Neural progenitor cell (in vitro differentiated cells): Measurements from ENCODE around the gene CNTN1. TPM values are rescaled to one million over a fixed set of nuclear protein-coding genes. Genes with fewer than 3 reads are reported as not detected.

Experiments
- DNase-seq: peaks from one replicate; pipeline ENCODE4 v3.0.0-alpha.2; 2016; ENCODE audit warnings: low spot score
- H2AFZ ChIP-seq: fragments of 200-600 bp; sonication (generic); replicated peaks from 2 replicates; pipeline ENCODE4 v1.6.1; 2016; ENCODE audit warnings: antibody characterized with exemption
- H3F3A ChIP-seq: fragments of 200-600 bp; sonication (generic); 2 replicates; pipeline ENCODE4 v1.6.1; 2016; ENCODE audit warnings: antibody characterized with exemption, low read depth
- H3K27ac ChIP-seq: fragments of 200-600 bp; sonication (generic); 2 replicates; pipeline ENCODE4 v1.5.1; 2016; ENCODE audit warnings: mild to moderate bottlenecking
- H3K27me3 ChIP-seq: fragments of 200-600 bp; sonication (generic); 2 replicates; pipeline ENCODE4 v1.6.1; 2016; ENCODE audit warnings: mild to moderate bottlenecking, moderate library complexity
- H3K36me3 ChIP-seq: fragments of 200-600 bp; sonication (generic); 2 replicates; pipeline ENCODE4 v1.5.1; 2016
- H3K4me1 ChIP-seq: fragments of 200-600 bp; sonication (generic); 2 replicates; pipeline ENCODE4 v1.6.1; 2016; ENCODE audit warnings: mixed run types
- H3K4me2 ChIP-seq: fragments of 200-600 bp; sonication (generic); 2 replicates; pipeline ENCODE4 v1.6.1; 2016
- H3K4me3 ChIP-seq: fragments of 200-600 bp; sonication (generic); 2 replicates; pipeline ENCODE4 v1.5.1; 2016
- H3K79me2 ChIP-seq: fragments of 200-600 bp; sonication (generic); 2 replicates; pipeline ENCODE4 v1.6.1; 2016; ENCODE audit warnings: low read depth
- H3K9ac ChIP-seq: fragments of 200-600 bp; sonication (generic); 2 replicates; pipeline ENCODE4 v1.6.1; 2016
- H3K9me3 ChIP-seq: fragments of 200-600 bp; sonication (generic); 2 replicates; pipeline ENCODE4 v1.5.1; 2016; ENCODE audit warnings: low read depth
- H4K20me1 ChIP-seq: fragments of 200-600 bp; sonication (generic); 2 replicates; pipeline ENCODE4 v1.6.1; 2016; ENCODE audit warnings: low read depth
- H3K27ac Mint-ChIP-seq: 3 replicates; pipeline ENCODE4 v1.8.0; 2021; ENCODE audit warnings: mixed read lengths
- H3K27me3 Mint-ChIP-seq: 2 replicates; pipeline ENCODE4 v1.8.0; 2022; ENCODE audit warnings: low read depth, mild to moderate bottlenecking, inconsistent platforms, moderate library complexity, mixed read lengths; ENCODE audit not compliant: insufficient read depth
- H3K36me3 Mint-ChIP-seq: 3 replicates; pipeline ENCODE4 v1.8.0; 2021; ENCODE audit warnings: mixed read lengths
- H3K4me1 Mint-ChIP-seq: 3 replicates; pipeline ENCODE4 v1.8.0; 2021; ENCODE audit warnings: mixed read lengths
- H3K4me3 Mint-ChIP-seq: 3 replicates; pipeline ENCODE4 v1.8.0; 2021; ENCODE audit warnings: mild to moderate bottlenecking, moderate library complexity, mixed read lengths
- H3K9me3 Mint-ChIP-seq: 3 replicates; pipeline ENCODE4 v1.8.0; 2020; ENCODE audit warnings: mixed read lengths
- CTCF ChIP-seq: fragments of 200-600 bp; sonication (generic); IDR thresholded peaks from 2 replicates; pipeline ENCODE4 v1.5.1; 2017; ENCODE audit warnings: antibody characterized with exemption, mild to moderate bottlenecking
- EZH2 ChIP-seq: fragments of 200-600 bp; sonication (generic); IDR thresholded peaks from 2 replicates; pipeline ENCODE4 v1.6.1; 2017; ENCODE audit warnings: antibody characterized with exemption, mild to moderate bottlenecking, moderate library complexity
- EZH2phosphoT487 ChIP-seq: fragments of 200-600 bp; sonication (generic); IDR thresholded peaks from 2 replicates; pipeline ENCODE4 v1.6.1; 2017; ENCODE audit warnings: antibody characterized with exemption
- total RNA-seq: library from RNA; depleted of rRNA; stranded (reverse); fragments of >200 nt; gene quantifications from 2 replicates; pipeline ENCODE4 v1.2.3, GENCODE V29; 2015; ENCODE audit warnings: low replicate concordance

Gene CNTN1
- total RNA-seq, 1 donor from 2014 or later = 0.17 TPM

- Mint-ChIP-seq H3K4me1 (no peaks in the 10 kb centered on the region), H3K4me3 (no peak overlapping the region), H3K9me3 (no peaks in the 10 kb centered on the region), H3K27ac (no peak overlapping the region), H3K27me3 (peaks cover 2% of the 10 kb centered on the region), H3K36me3 (no peaks in the 10 kb centered on the region)
- Histone ChIP-seq H3K9ac (no peak overlapping the region), H3K27me3 (no peaks in the 10 kb centered on the region), H3K27ac (no peak overlapping the region), H3F3A (no peaks in the 10 kb centered on the region), H3K36me3 (no peaks in the 10 kb centered on the region), H3K9me3 (no peaks in the 10 kb centered on the region), H2AFZ (no peak overlapping the region), H3K4me3 (no peak overlapping the region), H4K20me1 (no peaks in the 10 kb centered on the region), H3K4me1 (no peaks in the 10 kb centered on the region), H3K79me2 (no peaks in the 10 kb centered on the region), H3K4me2 (no peak overlapping the region)
- DNase-seq = no peak
- TF ChIP-seq CTCF = no peak
- no peak for TF ChIP-seq EZH2
- TF ChIP-seq EZH2phosphoT487 = no peak
These were observed 265.2 kb downstream of the CNTN1 start for GRCh38 chr12:40957417-40957816.

GRCh38 chr12:40959041-40959440 lies 266.8 kb downstream of the CNTN1 start:
- no peak overlapping the region for H3K4me3 ChIP-seq
- no peaks in the 10 kb centered on the region for H3K4me1 ChIP-seq
- H3K4me2 ChIP-seq = no peak overlapping the region
- no peaks in the 10 kb centered on the region for H3K9me3 ChIP-seq
- H3K4me3 Mint-ChIP-seq = no peak overlapping the region
- no peaks in the 10 kb centered on the region for H3K9me3 Mint-ChIP-seq
- no peaks in the 10 kb centered on the region for H4K20me1 ChIP-seq
- H3K36me3 ChIP-seq = no peaks in the 10 kb centered on the region
- no peak overlapping the region for H3K27ac Mint-ChIP-seq
- H3K27me3 ChIP-seq = no peaks in the 10 kb centered on the region
- H3K27me3 Mint-ChIP-seq = peaks cover 2% of the 10 kb centered on the region
- no peak overlapping the region for H2AFZ ChIP-seq
- DNase-seq = no peak
- H3K9ac ChIP-seq = no peak overlapping the region
- TF ChIP-seq EZH2phosphoT487 (no peak), EZH2 (no peak), CTCF (no peak)
- H3F3A ChIP-seq = no peaks in the 10 kb centered on the region
- H3K36me3 Mint-ChIP-seq = no peaks in the 10 kb centered on the region
- no peaks in the 10 kb centered on the region for H3K79me2 ChIP-seq
- no peaks in the 10 kb centered on the region for H3K4me1 Mint-ChIP-seq
- no peak overlapping the region for H3K27ac ChIP-seq

- no peak for TF ChIP-seq EZH2phosphoT487
- no peak for TF ChIP-seq EZH2
- no peak for TF ChIP-seq CTCF
- H3K4me2 ChIP-seq = no peak overlapping the region
These were observed 271.5 kb downstream of the CNTN1 start for GRCh38 chr12:40963751-40964150.

More at GRCh38 chr12:40963751-40964150, 271.5 kb downstream of the CNTN1 start:
- H3K4me3 Mint-ChIP-seq = no peak overlapping the region
- no peak overlapping the region for H2AFZ ChIP-seq
- no peak for DNase-seq
- no peaks in the 10 kb centered on the region for H3K9me3 Mint-ChIP-seq
- no peaks in the 10 kb centered on the region for H3F3A ChIP-seq
- H3K9ac ChIP-seq = no peak overlapping the region
- no peaks in the 10 kb centered on the region for H4K20me1 ChIP-seq
- H3K27ac Mint-ChIP-seq = no peak overlapping the region
- no peaks in the 10 kb centered on the region for H3K36me3 Mint-ChIP-seq
- no peaks in the 10 kb centered on the region for H3K79me2 ChIP-seq
- no peaks in the 10 kb centered on the region for H3K36me3 ChIP-seq
- H3K4me3 ChIP-seq = no peak overlapping the region
- H3K4me1 ChIP-seq = no peaks in the 10 kb centered on the region
- no peaks in the 10 kb centered on the region for H3K4me1 Mint-ChIP-seq
- no peaks in the 10 kb centered on the region for H3K27me3 ChIP-seq
- no peak overlapping the region for H3K27ac ChIP-seq
- H3K9me3 ChIP-seq = no peaks in the 10 kb centered on the region
- H3K27me3 Mint-ChIP-seq = no peaks in the 10 kb centered on the region
